ENCODE data around the gene PRX. TPM values are rescaled to one million over a fixed set of nuclear protein-coding genes. Genes with fewer than 3 reads are reported as not detected.

The PRX gene
- total RNA-seq, 1 experiment from 2014 or later: 2.2 TPM

DNA sequence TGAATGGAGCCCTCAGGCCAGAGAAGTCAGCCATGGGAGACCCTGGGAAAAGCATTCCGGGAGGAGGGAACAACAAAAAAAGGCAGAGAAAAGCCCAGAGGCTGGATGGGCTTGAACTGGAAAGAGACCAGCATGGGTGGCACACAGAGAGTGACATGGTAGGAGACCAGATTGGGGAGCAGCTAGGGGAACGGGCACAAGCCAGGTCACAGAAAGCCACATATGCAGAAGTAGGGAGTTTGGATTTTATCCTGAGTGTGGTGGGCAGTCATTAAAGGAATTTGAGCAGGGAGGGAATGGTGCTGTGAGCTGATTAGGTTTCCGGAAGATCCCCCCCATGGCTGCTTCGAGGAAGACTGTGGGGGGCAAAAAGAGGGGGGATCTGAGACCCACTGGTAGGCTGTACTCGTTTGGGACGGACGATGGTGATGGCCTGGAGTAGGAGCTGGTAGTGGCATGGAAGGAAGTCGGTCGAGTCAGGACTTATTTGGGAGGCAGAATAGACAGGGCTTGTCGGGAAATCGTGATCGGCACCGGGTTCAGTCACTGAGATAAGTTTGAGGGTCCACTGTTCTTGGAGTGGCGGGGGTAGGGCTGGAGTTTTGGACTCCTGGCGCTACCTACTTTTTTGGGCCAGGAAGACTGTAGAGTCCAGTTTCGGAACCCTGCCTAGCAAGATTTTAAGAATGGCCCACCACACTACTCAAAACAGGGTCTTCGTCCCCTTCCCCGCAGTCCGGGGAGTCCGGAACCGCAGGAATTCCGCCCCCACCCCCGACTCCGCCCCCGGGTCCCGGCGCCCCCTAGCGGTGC is 11.7 kb upstream of the PRX start:
- peaks cover 8% of the 10 kb centered on the region; the same call in 1 of the 2 replicates for H3K36me3 ChIP-seq (ENCODE audit: low read depth, low read length)
- intact Hi-C loops (cut with micrococcal nuclease): loop anchor here (5.0 kb wide), 1 partner anchor 78 kb away; the partner anchor contains the start of genes C19orf47 and PLD3
- ATAC-seq: no peak
- no peaks in the 10 kb centered on the region for H3K9me3 ChIP-seq (ENCODE audit: low read length)
- no peaks in the 10 kb centered on the region for H4K20me1 ChIP-seq (ENCODE audit: low read length)
- ChIA-PET CTCF (no interaction called here), POLR2A (ENCODE audit: unreplicated experiment) (interaction anchor here (0.6 kb wide), 1 partner anchor 20 kb away, joined by 3 read pairs; no protein-coding TSS in a partner anchor)
- TF ChIP-seq EZH2 (IDR thresholded peaks at IDR 0.05; ENCODE audit: low read length, unreplicated experiment) (no peak), EZH2phosphoT487 (IDR thresholded peaks at IDR 0.05; ENCODE audit: borderline replicate concordance, low read length) (no peak)
- TF ChIP-seq, protein P1, sequence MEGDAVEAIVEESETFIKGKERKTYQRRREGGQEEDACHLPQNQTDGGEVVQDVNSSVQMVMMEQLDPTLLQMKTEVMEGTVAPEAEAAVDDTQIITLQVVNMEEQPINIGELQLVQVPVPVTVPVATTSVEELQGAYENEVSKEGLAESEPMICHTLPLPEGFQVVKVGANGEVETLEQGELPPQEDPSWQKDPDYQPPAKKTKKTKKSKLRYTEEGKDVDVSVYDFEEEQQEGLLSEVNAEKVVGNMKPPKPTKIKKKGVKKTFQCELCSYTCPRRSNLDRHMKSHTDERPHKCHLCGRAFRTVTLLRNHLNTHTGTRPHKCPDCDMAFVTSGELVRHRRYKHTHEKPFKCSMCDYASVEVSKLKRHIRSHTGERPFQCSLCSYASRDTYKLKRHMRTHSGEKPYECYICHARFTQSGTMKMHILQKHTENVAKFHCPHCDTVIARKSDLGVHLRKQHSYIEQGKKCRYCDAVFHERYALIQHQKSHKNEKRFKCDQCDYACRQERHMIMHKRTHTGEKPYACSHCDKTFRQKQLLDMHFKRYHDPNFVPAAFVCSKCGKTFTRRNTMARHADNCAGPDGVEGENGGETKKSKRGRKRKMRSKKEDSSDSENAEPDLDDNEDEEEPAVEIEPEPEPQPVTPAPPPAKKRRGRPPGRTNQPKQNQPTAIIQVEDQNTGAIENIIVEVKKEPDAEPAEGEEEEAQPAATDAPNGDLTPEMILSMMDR (conservative IDR thresholded peaks at IDR 0.05; ENCODE audit: low read depth, low read length): no peak
- H3K4me1 ChIP-seq (ENCODE audit: insufficient read depth, low read length): peaks cover 12% of the 10 kb centered on the region
- peak overlapping the region; percentile 94 for H3K4me2 ChIP-seq (ENCODE audit: low read length)
- peak overlapping the region; percentile 65 for H2AFZ ChIP-seq (ENCODE audit: low read length)
- peaks cover 33% of the 10 kb centered on the region for H3K79me2 ChIP-seq (ENCODE audit: low read length)
- peak overlapping the region; percentile 64 for H3K27ac ChIP-seq (ENCODE audit: low read length)
- no peaks in the 10 kb centered on the region for H3K9me2 ChIP-seq (replicated peaks; ENCODE audit: low read length)
- peak overlapping the region; percentile 83 for H3K9ac ChIP-seq (ENCODE audit: low read length)
- H3K4me3 ChIP-seq (ENCODE audit: low read length): peak overlapping the region; percentile 97
- H3K27me3 ChIP-seq (ENCODE audit: low read length): no peaks in the 10 kb centered on the region
- DNase-seq: no peak
- no TSS peak for BruUV-seq (replicated peaks)
- no peaks in the 10 kb centered on the region for H3F3A ChIP-seq (ENCODE audit: low read length, unreplicated experiment)

GRCh38 chr19:40423938-40424337 is 10.8 kb upstream of the PRX start:
- Histone ChIP-seq H3K4me1 (ENCODE audit: insufficient read depth, low read length) (peaks cover 12% of the 10 kb centered on the region), H3K4me3 (ENCODE audit: low read length) (peak overlapping the region; percentile 97; the same call in 1 of the 2 replicates), H2AFZ (ENCODE audit: low read length) (no peak overlapping the region), H3K27ac (ENCODE audit: low read length) (no peak overlapping the region), H3K36me3 (ENCODE audit: low read depth, low read length) (peaks cover 8% of the 10 kb centered on the region; the same call in 1 of the 2 replicates), H4K20me1 (ENCODE audit: low read length) (no peaks in the 10 kb centered on the region), H3K9ac (ENCODE audit: low read length) (no peak overlapping the region; the same call in 1 of the 2 replicates), H3F3A (ENCODE audit: low read length, unreplicated experiment) (no peaks in the 10 kb centered on the region), H3K9me3 (ENCODE audit: low read length) (no peaks in the 10 kb centered on the region), H3K27me3 (ENCODE audit: low read length) (no peaks in the 10 kb centered on the region), H3K79me2 (ENCODE audit: low read length) (peaks cover 33% of the 10 kb centered on the region), H3K4me2 (ENCODE audit: low read length) (peak overlapping the region; percentile 94), H3K9me2 (replicated peaks; ENCODE audit: low read length) (no peaks in the 10 kb centered on the region)
- no peak for DNase-seq
- ChIA-PET POLR2A (ENCODE audit: unreplicated experiment) (no interaction called here), CTCF (no interaction called here)
- TF ChIP-seq EZH2phosphoT487 (IDR thresholded peaks at IDR 0.05; ENCODE audit: borderline replicate concordance, low read length) (no peak), EZH2 (IDR thresholded peaks at IDR 0.05; ENCODE audit: low read length, unreplicated experiment) (no peak)
- TF ChIP-seq, protein P1 (conservative IDR thresholded peaks at IDR 0.05; ENCODE audit: low read depth, low read length): no peak
- intact Hi-C loops (cut with micrococcal nuclease): loop anchor here (5.0 kb wide), 1 partner anchor 77 kb away; the partner anchor contains the start of genes C19orf47 and PLD3
- ATAC-seq: no peak
- no TSS peak for BruUV-seq (replicated peaks)
